NCI-H2171 (cell line): ENCODE data around the gene PPIF.

Source experiments
- DNase-seq: peaks from one replicate; lab custom pipeline; 2025; lab: John Stamatoyannopoulos, UW

Gene PPIF

GRCh38 chr10:79374312-79375191, 27.3 kb downstream of the PPIF start:
- DNase-seq: peak; percentile 15

- no peak for DNase-seq
These were observed 28.2 kb downstream of the PPIF start for GRCh38 chr10:79375321-79376077.

- DNase-seq: no peak
These were observed 28.9 kb downstream of the PPIF start for GRCh38 chr10:79376078-79376628.

- no peak for DNase-seq
These were observed 29.7 kb downstream of the PPIF start for GRCh38 chr10:79376751-79377556.

- DNase-seq: no peak
These were observed 30.5 kb downstream of the PPIF start for GRCh38 chr10:79377557-79378382.

GRCh38 chr10:79378383-79378646, 31.0 kb downstream of the PPIF start:
- DNase-seq: no peak

- DNase-seq: no peak
These were observed 31.6 kb downstream of the PPIF start for GRCh38 chr10:79378647-79379511.

- DNase-seq: no peak
These were observed 32.3 kb downstream of the PPIF start for GRCh38 chr10:79379512-79380124.

GRCh38 chr10:79380125-79380945, 33.1 kb downstream of the PPIF start:
- no peak for DNase-seq

- DNase-seq: no peak
These were observed 33.9 kb downstream of the PPIF start for GRCh38 chr10:79380946-79381721.

GRCh38 chr10:79381804-79382221, 34.5 kb downstream of the PPIF start:
- no peak for DNase-seq

- DNase-seq: no peak
These were observed 35.2 kb downstream of the PPIF start for GRCh38 chr10:79382491-79382941.

- no peak for DNase-seq
These were observed 36.8 kb downstream of the PPIF start for GRCh38 chr10:79383974-79384606.

- no peak for DNase-seq
These were observed 37.6 kb downstream of the PPIF start for GRCh38 chr10:79384773-79385391.

GRCh38 chr10:79385392-79385795, 38.1 kb downstream of the PPIF start:
- no peak for DNase-seq

GRCh38 chr10:79385804-79386531, 38.7 kb downstream of the PPIF start:
- DNase-seq: no peak
